Tibial nerve (tissue), 4 donors: Measurements from ENCODE around the gene PTGDS.

ENCODE experiments used
- CTCF ChIP-seq, 5 experiments: fragments of 200-600 bp in 3 of 5; fragments of 450-650 bp in 2 of 5; sonication (generic) in 3 of 5; IDR thresholded peaks; one replicate each; pipeline ENCODE4 v1.5.1; 2016 to 2019; ENCODE audit warnings: antibody characterized with exemption in 5 of 5, mild to moderate bottlenecking in 3 of 5, moderate library complexity in 2 of 5
- EP300 ChIP-seq, 2 donors: sonication (generic); formaldehyde crosslinking; IDR thresholded peaks; one replicate each; pipeline ENCODE4 v1.6.1; 2017; ENCODE audit warnings: antibody characterized with exemption in 2 of 2, mild to moderate bottlenecking in 1 of 2

DNA sequence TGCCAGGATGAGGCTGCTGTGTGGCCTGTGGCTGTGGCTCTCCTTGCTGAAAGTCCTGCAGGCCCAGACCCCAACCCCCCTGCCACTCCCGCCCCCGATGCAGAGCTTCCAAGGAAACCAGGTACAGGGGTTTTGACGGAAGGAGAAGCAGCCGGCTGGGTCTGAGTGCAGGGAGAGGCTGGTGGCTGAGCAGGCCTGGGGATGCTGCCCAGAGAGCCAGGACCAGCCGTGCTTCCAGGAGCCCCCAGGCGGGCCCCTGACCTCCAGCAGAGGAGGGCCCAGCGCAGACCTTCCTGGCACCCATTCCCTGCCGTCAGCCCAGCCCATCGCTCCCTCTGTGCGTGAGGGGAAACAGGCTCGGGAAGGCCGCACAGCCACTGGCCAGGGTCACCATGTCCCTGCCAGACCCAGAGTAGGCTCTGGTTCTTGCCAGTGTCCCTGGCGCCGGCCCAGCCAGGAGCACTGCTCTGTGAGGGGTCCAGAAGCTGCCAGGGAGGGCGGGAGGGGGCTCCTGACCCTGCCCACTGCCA lies 24.9 kb upstream of the PTGDS start:
- TF ChIP-seq CTCF (IDR thresholded peaks at IDR 0.05): no peak
- no peak for TF ChIP-seq EP300 (IDR thresholded peaks at IDR 0.05)
